GM12878 (cell line): ENCODE data around the gene IRF6. TPM values are rescaled to one million over a fixed set of nuclear protein-coding genes. Genes with fewer than 3 reads are reported as not detected.
A peak's percentile ranks its signal among the peaks of the same experiment; 100 is the strongest.

Experiments
- ATAC-seq: fragments of 200-7000 bp; cut with Tn5 transposase; 3 replicates; pipeline ENCODE4 v1.9.1; 2020; ENCODE audit warnings: mild to moderate bottlenecking, moderate library complexity
- BruUV-seq: library from RNA; stranded (reverse); fragments of 400-500 nt; replicated peaks from 2 replicates; lab custom pipeline; 2021; lab: Mats Ljungman, UMichigan
- CTCF ChIA-PET: fragments of 300-600 bp; sonication (Branson Sonifier 250); formaldehyde crosslinking; extraction: SDS; loops from one replicate; lab custom pipeline; 2021; ENCODE audit warnings: inconsistent platforms; lab: Yijun Ruan, JAX
- POLR2A ChIA-PET: fragments of 350-600 bp; formaldehyde crosslinking; extraction: SDS; loops from one replicate; lab custom pipeline; 2021; ENCODE audit warnings: inconsistent platforms; lab: Charles Lee
- RAD21 ChIA-PET: fragments of 300-600 bp; sonication (Branson Sonifier 250); formaldehyde crosslinking; loops from one replicate; lab custom pipeline; 2023; ENCODE audit warnings: antibody characterized with exemption; ENCODE audit not compliant: unreplicated experiment; lab: Charles Lee
- SMC1A ChIA-PET: fragments of 300-600 bp; sonication (Branson Sonifier 250); formaldehyde crosslinking; loops from one replicate; lab custom pipeline; 2023; ENCODE audit not compliant: unreplicated experiment, uncharacterized antibody; lab: Charles Lee
- DNase-seq: peaks from one replicate; pipeline ENCODE4 v3.0.0-alpha.2; 2011; ENCODE audit warnings: low read depth, low spot score
- FAIRE-seq: peaks from 3 replicates; lab custom pipeline; 2011; peaks lifted over from hg19 to GRCh38; lab: Jason Lieb, UNC
- H2AFZ ChIP-seq: 2 replicates; pipeline ENCODE4 v1.6.0; 2011; ENCODE audit warnings: low read depth, low read length, control low read depth; ENCODE audit not compliant: control insufficient read depth
- H3K27ac ChIP-seq: 2 replicates; pipeline ENCODE4 v1.5.1; 2011; ENCODE audit warnings: control low read depth; ENCODE audit not compliant: control insufficient read depth, insufficient read depth
- H3K27me3 ChIP-seq, 2 experiments: replicated peaks in 1 of 2; 2 replicates each; pipeline versions ENCODE4 v1.6.0 to v1.6.1; 2011; ENCODE audit warnings: low read length in 1 of 2; ENCODE audit not compliant: control insufficient read depth in 2 of 2, insufficient read depth in 2 of 2
- H3K36me3 ChIP-seq, 2 experiments: 2 replicates each; pipeline ENCODE4 v1.5.1; 2011; ENCODE audit warnings: low read length in 1 of 2; ENCODE audit not compliant: control insufficient read depth in 2 of 2, insufficient read depth in 2 of 2
- H3K4me1 ChIP-seq: 2 replicates; pipeline ENCODE4 v1.6.1; 2011; ENCODE audit warnings: mild to moderate bottlenecking, low read length, moderate library complexity, mixed read lengths; ENCODE audit not compliant: control insufficient read depth, insufficient read depth
- H3K4me2 ChIP-seq: 2 replicates; pipeline ENCODE4 v1.6.0; 2011; ENCODE audit warnings: control low read depth; ENCODE audit not compliant: control insufficient read depth, insufficient read depth
- H3K4me3 ChIP-seq: fragments of 200-600 bp; sonication (generic); 2 replicates; pipeline ENCODE4 v1.5.1; 2016
- H3K79me2 ChIP-seq: 2 replicates; pipeline ENCODE4 v1.6.0; 2011; ENCODE audit warnings: low read length; ENCODE audit not compliant: control insufficient read depth, insufficient read depth
- H3K9ac ChIP-seq: 2 replicates; pipeline ENCODE4 v1.8.0; 2011; ENCODE audit warnings: low read length, control low read depth, mixed read lengths; ENCODE audit not compliant: control insufficient read depth, insufficient read depth
- H3K9me3 ChIP-seq: replicated peaks from 3 replicates; pipeline ENCODE4 v1.5.1; 2011; ENCODE audit warnings: mild to moderate bottlenecking, low read length; ENCODE audit not compliant: control insufficient read depth, insufficient read depth
- H4K20me1 ChIP-seq: 2 replicates; pipeline ENCODE4 v1.6.0; 2011; ENCODE audit not compliant: control insufficient read depth, insufficient read depth
- MEF2B ChIP-seq: fragments of 450-650 bp; IDR thresholded peaks from 2 replicates; pipeline ENCODE4 v1.6.1; 2018; ENCODE audit warnings: mild to moderate bottlenecking, moderate library complexity; ENCODE audit not compliant: partially characterized antibody, poor library complexity, severe bottlenecking
- MLLT1 ChIP-seq: fragments of 450-650 bp; IDR thresholded peaks from 2 replicates; pipeline ENCODE4 v1.6.1; 2016; ENCODE audit warnings: mild to moderate bottlenecking
- YBX1 ChIP-seq: fragments of 450-650 bp; IDR thresholded peaks from 2 replicates; pipeline ENCODE4 v1.6.1; 2016; ENCODE audit warnings: antibody characterized with exemption
- WGBS: methylation state at CpG from one replicate; pipeline ENCODE4 v1.1.6; 2016; ENCODE audit warnings: low lambda C conversion rate; ENCODE audit not compliant: insufficient replicate concordance, insufficient coverage; ENCODE audit errors: missing lambda C conversion rate; 5-methylcytosine and 5-hydroxymethylcytosine counted together
- in situ Hi-C: fragments of 300-500 bp; cut with MboI; formaldehyde crosslinking; loops from 9 replicates; pipeline ENCODE4 v1.14.3; 2018; ENCODE audit warnings: mixed read lengths
- intact Hi-C: fragments of 100-400 bp; cut with micrococcal nuclease; formaldehyde crosslinking; loops from one replicate; pipeline ENCODE4 v1.14.2; 2022; ENCODE audit not compliant: unreplicated experiment
- polyA plus RNA-seq, 11 experiments: library from polyadenylated mRNA; depleted of rRNA in 4 of 11; unstranded in 6 of 11; stranded (reverse) in 5 of 11; fragments of >200 nt; fragmentation: Nextera tagmentation in 4 of 11; fragmentation: Illumina TruSeq in 1 of 11; extraction: Ambion mirVana in 4 of 11; extraction: Trizol in 1 of 11; gene quantifications; 1 replicate in 1 of 11; 2 replicates in 10 of 11; pipeline versions ENCODE4 v1.2.1 to v1.2.3, GENCODE V29; 2011 to 2016; ENCODE audit warnings: inconsistent platforms in 2 of 11, missing spikeins in 2 of 11, low read depth in 1 of 11
- total RNA-seq, 4 experiments: library from RNA; depleted of rRNA in 3 of 4; stranded (reverse); fragments of >200 nt in 3 of 4; fragmentation: Illumina TruSeq in 1 of 4; extraction: Trizol in 1 of 4; gene quantifications; 2 replicates each; pipeline versions ENCODE4 v1.2.1 to v1.2.3, GENCODE V29; 2013 to 2021

Gene IRF6
- total and polyA plus RNA-seq, 10 of the 15 experiments (the other 5 are each of a cell fraction or from before 2014, with no cell fraction given): 0.04 to 0.50 (median 0.09) TPM; not detected in 1

- H3K79me2 ChIP-seq: no peaks in the 10 kb centered on the region
- 0 out of 2 replicates have a peak, but pooled peaks have one; percentile 46 for TF ChIP-seq MLLT1
- TF ChIP-seq YBX1: no peak
- TF ChIP-seq MEF2B: peak; percentile 70
- TF ChIP-seq, all 136 proteins: peak for 2
- no peaks in the 10 kb centered on the region for H3K27me3 ChIP-seq
- no peak overlapping the region for H3K9ac ChIP-seq
- ATAC-seq (no peak), DNase-seq (no peak), FAIRE-seq (no peak)
- in situ Hi-C loops: no loop called here
- no peaks in the 10 kb centered on the region for H3K9me3 ChIP-seq
- H3K4me1 ChIP-seq: no peaks in the 10 kb centered on the region
- WGBS: 33% methylated on average over 8 of the region's 8 CpGs
- H4K20me1 ChIP-seq: no peaks in the 10 kb centered on the region
- ChIA-PET CTCF (interaction anchor here (0.9 to 6.6 kb wide), 6 partner anchors 14 to 176 kb away, joined by 3 to 40 read pairs (median 4); no protein-coding TSS in a partner anchor), POLR2A (interaction anchor here (1.0 to 1.2 kb wide), 2 partner anchors 41 to 67 kb away, joined by 3 read pairs; partner anchors contain the start of gene G0S2), SMC1A (interaction anchor here (0.8 kb wide), 1 partner anchor 18 kb away, joined by 4 read pairs; no protein-coding TSS in a partner anchor), RAD21 (interaction anchor here (1.1 kb wide), 1 partner anchor 135 kb away, joined by 3 read pairs; no protein-coding TSS in a partner anchor)
- no peak overlapping the region for H2AFZ ChIP-seq
- intact Hi-C loops: loop anchor here (10.0 kb wide), 1 partner anchor 138 kb away; no protein-coding TSS in a partner anchor
- H3K36me3 ChIP-seq: no peaks in the 10 kb centered on the region
- H3K4me3 ChIP-seq: no peak overlapping the region
- no TSS peak for BruUV-seq
- no peak overlapping the region for H3K4me2 ChIP-seq
- H3K27ac ChIP-seq: no peak overlapping the region
These were observed 63.4 kb downstream of the IRF6 start for GRCh38 chr1:209742409-209743144.
